Measurements from ENCODE around the gene UNC13B. TPM values are rescaled to one million over a fixed set of nuclear protein-coding genes. Genes with fewer than 3 reads are reported as not detected.

UNC13B gene
- total and polyA plus RNA-seq, 2 of the 13 experiments (the other 11 are each of a cell fraction or from before 2014, with no cell fraction given), result 14.0 to 18.3 TPM

DNA sequence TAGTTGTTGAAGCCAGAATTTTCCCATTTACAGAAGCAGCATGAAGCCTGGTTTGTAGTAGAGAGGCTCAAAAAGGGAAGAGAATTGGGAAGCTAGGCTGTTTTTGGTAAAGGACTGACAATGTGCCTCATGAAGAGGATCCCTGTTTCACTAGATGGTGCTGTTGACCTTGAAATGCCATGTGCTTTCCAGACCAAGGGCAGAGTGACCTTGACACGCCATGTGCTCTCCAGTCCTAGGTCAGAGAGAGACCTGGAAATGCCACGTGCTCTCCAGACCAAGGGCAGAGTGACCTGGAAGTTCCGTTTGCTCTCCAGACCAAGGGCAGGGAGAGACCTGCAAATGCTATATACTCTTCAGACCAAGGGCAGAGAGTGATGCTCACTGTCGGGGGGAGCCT lies 32.0 kb downstream of the UNC13B start (continued):
- TF ChIP-seq, protein P1, sequence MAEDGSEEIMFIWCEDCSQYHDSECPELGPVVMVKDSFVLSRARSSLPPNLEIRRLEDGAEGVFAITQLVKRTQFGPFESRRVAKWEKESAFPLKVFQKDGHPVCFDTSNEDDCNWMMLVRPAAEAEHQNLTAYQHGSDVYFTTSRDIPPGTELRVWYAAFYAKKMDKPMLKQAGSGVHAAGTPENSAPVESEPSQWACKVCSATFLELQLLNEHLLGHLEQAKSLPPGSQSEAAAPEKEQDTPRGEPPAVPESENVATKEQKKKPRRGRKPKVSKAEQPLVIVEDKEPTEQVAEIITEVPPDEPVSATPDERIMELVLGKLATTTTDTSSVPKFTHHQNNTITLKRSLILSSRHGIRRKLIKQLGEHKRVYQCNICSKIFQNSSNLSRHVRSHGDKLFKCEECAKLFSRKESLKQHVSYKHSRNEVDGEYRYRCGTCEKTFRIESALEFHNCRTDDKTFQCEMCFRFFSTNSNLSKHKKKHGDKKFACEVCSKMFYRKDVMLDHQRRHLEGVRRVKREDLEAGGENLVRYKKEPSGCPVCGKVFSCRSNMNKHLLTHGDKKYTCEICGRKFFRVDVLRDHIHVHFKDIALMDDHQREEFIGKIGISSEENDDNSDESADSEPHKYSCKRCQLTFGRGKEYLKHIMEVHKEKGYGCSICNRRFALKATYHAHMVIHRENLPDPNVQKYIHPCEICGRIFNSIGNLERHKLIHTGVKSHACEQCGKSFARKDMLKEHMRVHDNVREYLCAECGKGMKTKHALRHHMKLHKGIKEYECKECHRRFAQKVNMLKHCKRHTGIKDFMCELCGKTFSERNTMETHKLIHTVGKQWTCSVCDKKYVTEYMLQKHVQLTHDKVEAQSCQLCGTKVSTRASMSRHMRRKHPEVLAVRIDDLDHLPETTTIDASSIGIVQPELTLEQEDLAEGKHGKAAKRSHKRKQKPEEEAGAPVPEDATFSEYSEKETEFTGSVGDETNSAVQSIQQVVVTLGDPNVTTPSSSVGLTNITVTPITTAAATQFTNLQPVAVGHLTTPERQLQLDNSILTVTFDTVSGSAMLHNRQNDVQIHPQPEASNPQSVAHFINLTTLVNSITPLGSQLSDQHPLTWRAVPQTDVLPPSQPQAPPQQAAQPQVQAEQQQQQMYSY (CRISPR knock-in tag; IDR thresholded peaks at IDR 0.05), result no peak
- TF ChIP-seq ZNF737 (CRISPR knock-in tag; IDR thresholded peaks at IDR 0.05; ENCODE audit: borderline replicate concordance) (0 out of 2 replicates have a peak, but pooled peaks have one; percentile 71), GATA4 (IDR thresholded peaks at IDR 0.05; ENCODE audit: borderline replicate concordance, low read depth) (no peak), ZNF264 (CRISPR knock-in tag; IDR thresholded peaks at IDR 0.05) (no peak), ZNF230 (CRISPR knock-in tag; IDR thresholded peaks at IDR 0.05) (no peak), CCDC6 (CRISPR knock-in tag; IDR thresholded peaks at IDR 0.05) (no peak), ZNF672 (CRISPR knock-in tag; IDR thresholded peaks at IDR 0.05) (no peak), RFX1 (IDR thresholded peaks at IDR 0.05) (no peak), MBD4 (IDR thresholded peaks at IDR 0.05; ENCODE audit: borderline replicate concordance, low read length) (no peak), JUNB (CRISPR knock-in tag; IDR thresholded peaks at IDR 0.05; ENCODE audit: borderline replicate concordance) (no peak), ZNF326 (CRISPR knock-in tag; IDR thresholded peaks at IDR 0.05; ENCODE audit: borderline replicate concordance) (no peak), ZNF256 (CRISPR knock-in tag; conservative IDR thresholded peaks at IDR 0.05) (no peak)
- TF ChIP-seq, protein P2, sequence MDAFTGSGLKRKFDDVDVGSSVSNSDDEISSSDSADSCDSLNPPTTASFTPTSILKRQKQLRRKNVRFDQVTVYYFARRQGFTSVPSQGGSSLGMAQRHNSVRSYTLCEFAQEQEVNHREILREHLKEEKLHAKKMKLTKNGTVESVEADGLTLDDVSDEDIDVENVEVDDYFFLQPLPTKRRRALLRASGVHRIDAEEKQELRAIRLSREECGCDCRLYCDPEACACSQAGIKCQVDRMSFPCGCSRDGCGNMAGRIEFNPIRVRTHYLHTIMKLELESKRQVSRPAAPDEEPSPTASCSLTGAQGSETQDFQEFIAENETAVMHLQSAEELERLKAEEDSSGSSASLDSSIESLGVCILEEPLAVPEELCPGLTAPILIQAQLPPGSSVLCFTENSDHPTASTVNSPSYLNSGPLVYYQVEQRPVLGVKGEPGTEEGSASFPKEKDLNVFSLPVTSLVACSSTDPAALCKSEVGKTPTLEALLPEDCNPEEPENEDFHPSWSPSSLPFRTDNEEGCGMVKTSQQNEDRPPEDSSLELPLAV (CRISPR knock-in tag; conservative IDR thresholded peaks at IDR 0.05; ENCODE audit: low read depth), result no peak
- TF ChIP-seq, protein P3, sequence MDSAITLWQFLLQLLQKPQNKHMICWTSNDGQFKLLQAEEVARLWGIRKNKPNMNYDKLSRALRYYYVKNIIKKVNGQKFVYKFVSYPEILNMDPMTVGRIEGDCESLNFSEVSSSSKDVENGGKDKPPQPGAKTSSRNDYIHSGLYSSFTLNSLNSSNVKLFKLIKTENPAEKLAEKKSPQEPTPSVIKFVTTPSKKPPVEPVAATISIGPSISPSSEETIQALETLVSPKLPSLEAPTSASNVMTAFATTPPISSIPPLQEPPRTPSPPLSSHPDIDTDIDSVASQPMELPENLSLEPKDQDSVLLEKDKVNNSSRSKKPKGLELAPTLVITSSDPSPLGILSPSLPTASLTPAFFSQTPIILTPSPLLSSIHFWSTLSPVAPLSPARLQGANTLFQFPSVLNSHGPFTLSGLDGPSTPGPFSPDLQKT (CRISPR knock-in tag; IDR thresholded peaks at IDR 0.05; ENCODE audit: borderline replicate concordance), result no peak
- TF ChIP-seq, protein P4, sequence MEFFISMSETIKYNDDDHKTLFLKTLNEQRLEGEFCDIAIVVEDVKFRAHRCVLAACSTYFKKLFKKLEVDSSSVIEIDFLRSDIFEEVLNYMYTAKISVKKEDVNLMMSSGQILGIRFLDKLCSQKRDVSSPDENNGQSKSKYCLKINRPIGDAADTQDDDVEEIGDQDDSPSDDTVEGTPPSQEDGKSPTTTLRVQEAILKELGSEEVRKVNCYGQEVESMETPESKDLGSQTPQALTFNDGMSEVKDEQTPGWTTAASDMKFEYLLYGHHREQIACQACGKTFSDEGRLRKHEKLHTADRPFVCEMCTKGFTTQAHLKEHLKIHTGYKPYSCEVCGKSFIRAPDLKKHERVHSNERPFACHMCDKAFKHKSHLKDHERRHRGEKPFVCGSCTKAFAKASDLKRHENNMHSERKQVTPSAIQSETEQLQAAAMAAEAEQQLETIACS (CRISPR knock-in tag; IDR thresholded peaks at IDR 0.05), result no peak
- TF ChIP-seq, protein P5, sequence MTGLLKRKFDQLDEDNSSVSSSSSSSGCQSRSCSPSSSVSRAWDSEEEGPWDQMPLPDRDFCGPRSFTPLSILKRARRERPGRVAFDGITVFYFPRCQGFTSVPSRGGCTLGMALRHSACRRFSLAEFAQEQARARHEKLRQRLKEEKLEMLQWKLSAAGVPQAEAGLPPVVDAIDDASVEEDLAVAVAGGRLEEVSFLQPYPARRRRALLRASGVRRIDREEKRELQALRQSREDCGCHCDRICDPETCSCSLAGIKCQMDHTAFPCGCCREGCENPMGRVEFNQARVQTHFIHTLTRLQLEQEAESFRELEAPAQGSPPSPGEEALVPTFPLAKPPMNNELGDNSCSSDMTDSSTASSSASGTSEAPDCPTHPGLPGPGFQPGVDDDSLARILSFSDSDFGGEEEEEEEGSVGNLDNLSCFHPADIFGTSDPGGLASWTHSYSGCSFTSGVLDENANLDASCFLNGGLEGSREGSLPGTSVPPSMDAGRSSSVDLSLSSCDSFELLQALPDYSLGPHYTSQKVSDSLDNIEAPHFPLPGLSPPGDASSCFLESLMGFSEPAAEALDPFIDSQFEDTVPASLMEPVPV (CRISPR knock-in tag; IDR thresholded peaks at IDR 0.05), result no peak
- TF ChIP-seq, protein P6, sequence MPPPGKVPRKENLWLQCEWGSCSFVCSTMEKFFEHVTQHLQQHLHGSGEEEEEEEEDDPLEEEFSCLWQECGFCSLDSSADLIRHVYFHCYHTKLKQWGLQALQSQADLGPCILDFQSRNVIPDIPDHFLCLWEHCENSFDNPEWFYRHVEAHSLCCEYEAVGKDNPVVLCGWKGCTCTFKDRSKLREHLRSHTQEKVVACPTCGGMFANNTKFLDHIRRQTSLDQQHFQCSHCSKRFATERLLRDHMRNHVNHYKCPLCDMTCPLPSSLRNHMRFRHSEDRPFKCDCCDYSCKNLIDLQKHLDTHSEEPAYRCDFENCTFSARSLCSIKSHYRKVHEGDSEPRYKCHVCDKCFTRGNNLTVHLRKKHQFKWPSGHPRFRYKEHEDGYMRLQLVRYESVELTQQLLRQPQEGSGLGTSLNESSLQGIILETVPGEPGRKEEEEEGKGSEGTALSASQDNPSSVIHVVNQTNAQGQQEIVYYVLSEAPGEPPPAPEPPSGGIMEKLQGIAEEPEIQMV (CRISPR knock-in tag; IDR thresholded peaks at IDR 0.05; ENCODE audit: low read depth), result no peak
- TF ChIP-seq, protein P7, sequence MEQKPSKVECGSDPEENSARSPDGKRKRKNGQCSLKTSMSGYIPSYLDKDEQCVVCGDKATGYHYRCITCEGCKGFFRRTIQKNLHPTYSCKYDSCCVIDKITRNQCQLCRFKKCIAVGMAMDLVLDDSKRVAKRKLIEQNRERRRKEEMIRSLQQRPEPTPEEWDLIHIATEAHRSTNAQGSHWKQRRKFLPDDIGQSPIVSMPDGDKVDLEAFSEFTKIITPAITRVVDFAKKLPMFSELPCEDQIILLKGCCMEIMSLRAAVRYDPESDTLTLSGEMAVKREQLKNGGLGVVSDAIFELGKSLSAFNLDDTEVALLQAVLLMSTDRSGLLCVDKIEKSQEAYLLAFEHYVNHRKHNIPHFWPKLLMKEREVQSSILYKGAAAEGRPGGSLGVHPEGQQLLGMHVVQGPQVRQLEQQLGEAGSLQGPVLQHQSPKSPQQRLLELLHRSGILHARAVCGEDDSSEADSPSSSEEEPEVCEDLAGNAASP (CRISPR knock-in tag; IDR thresholded peaks at IDR 0.05; ENCODE audit: borderline replicate concordance), result no peak
